K562 (cell line): ENCODE measurements around the gene KCNQ4. TPM values are rescaled to one million over a fixed set of nuclear protein-coding genes. Genes with fewer than 3 reads are reported as not detected.
A peak's percentile ranks its signal among the peaks of the same experiment; 100 is the strongest.

ENCODE experiments used
- ARNT ChIP-seq, 2 experiments: fragments of 450-650 bp; IDR thresholded peaks; 2 replicates each; pipeline ENCODE4 v1.6.1; 2016; ENCODE audit warnings: mild to moderate bottlenecking in 1 of 2
- CBFA2T2 ChIP-seq: fragments of 450-650 bp; conservative IDR thresholded peaks from 2 replicates; pipeline ENCODE4 v1.6.1; 2017; ENCODE audit warnings: mild to moderate bottlenecking
- CBX8 ChIP-seq: fragments of 200-600 bp; sonication (generic); IDR thresholded peaks from 2 replicates; pipeline ENCODE4 v1.6.1; 2012; ENCODE audit warnings: borderline replicate concordance, mixed run types, low read depth, mild to moderate bottlenecking, moderate library complexity, mixed read lengths, low read length, control low read depth, inconsistent platforms; ENCODE audit not compliant: poor library complexity, severe bottlenecking; ENCODE audit errors: extremely low read depth
- CXXC5 ChIP-seq: fragments of 250-450 bp; sonication (Bioruptor Pico); IDR thresholded peaks from 2 replicates; pipeline ENCODE4 v1.8.0; 2022; ENCODE audit warnings: inconsistent platforms, mild to moderate bottlenecking, moderate library complexity
- HDAC1 ChIP-seq, 2 experiments: fragments of 450-650 bp; IDR thresholded peaks; 2 replicates each; pipeline ENCODE4 v1.6.1; 2016 to 2017; ENCODE audit warnings: inconsistent platforms in 1 of 2, mild to moderate bottlenecking in 1 of 2, moderate library complexity in 1 of 2
- HDAC2 ChIP-seq: fragments of 450-650 bp; IDR thresholded peaks from 2 replicates; pipeline ENCODE4 v1.6.1; 2016; ENCODE audit warnings: mild to moderate bottlenecking
- KDM1A ChIP-seq, 2 experiments: fragments of 450-650 bp; IDR thresholded peaks; 2 replicates each; pipeline ENCODE4 v1.6.1; 2016; ENCODE audit warnings: mild to moderate bottlenecking in 2 of 2
- PREB ChIP-seq: sonication (generic); formaldehyde crosslinking; IDR thresholded peaks from 2 replicates; pipeline ENCODE4 v1.8.1; 2023; ENCODE audit warnings: mild to moderate bottlenecking, missing genetic modification reagents
- RAD21 ChIP-seq, 2 experiments: fragments of 250-450 bp in 1 of 2; fragments of 450-650 bp in 1 of 2; sonication (Bioruptor Pico) in 1 of 2; formaldehyde crosslinking in 1 of 2; IDR thresholded peaks in 1 of 2; conservative IDR thresholded peaks in 1 of 2; 2 replicates each; pipeline versions ENCODE4 v1.4.0 to v1.8.0; 2020 to 2022; ENCODE audit warnings: mild to moderate bottlenecking in 2 of 2, moderate library complexity in 1 of 2
- RBM39 ChIP-seq: fragments of 200-400 bp; formaldehyde crosslinking; optimal IDR thresholded peaks from 2 replicates; pipeline ENCODE3; 2018; ENCODE audit warnings: low read depth, low read length
- SOX6 ChIP-seq: fragments of 450-650 bp; IDR thresholded peaks from 2 replicates; pipeline ENCODE4 v1.6.1; 2014; ENCODE audit warnings: mild to moderate bottlenecking
- TARDBP ChIP-seq: fragments of 450-650 bp; IDR thresholded peaks from 2 replicates; pipeline ENCODE4 v1.6.1; 2016
- THAP12 ChIP-seq: fragments of 250-450 bp; sonication (Bioruptor Pico); IDR thresholded peaks from 2 replicates; pipeline ENCODE4 v1.9.0; 2021; ENCODE audit warnings: mild to moderate bottlenecking, inconsistent platforms
- ZNF12 ChIP-seq: sonication (generic); formaldehyde crosslinking; IDR thresholded peaks from 2 replicates; pipeline ENCODE4 v1.4.0; 2020; ENCODE audit warnings: mild to moderate bottlenecking, missing genetic modification reagents
- ZNF551 ChIP-seq: fragments of 250-450 bp; sonication (Bioruptor Pico); IDR thresholded peaks from 2 replicates; pipeline ENCODE4 v1.5.0; 2021; ENCODE audit warnings: mild to moderate bottlenecking, moderate library complexity
- ZSCAN29 ChIP-seq: fragments of 450-650 bp; IDR thresholded peaks from 2 replicates; pipeline ENCODE4 v1.6.1; 2017
- polyA plus RNA-seq, 8 experiments: library from polyadenylated mRNA; depleted of rRNA in 4 of 8; stranded (reverse) in 5 of 8; unstranded in 3 of 8; fragments of >200 nt; fragmentation: Nextera tagmentation in 2 of 8; fragmentation: Illumina TruSeq in 1 of 8; extraction: Ambion mirVana in 2 of 8; extraction: Trizol in 1 of 8; gene quantifications; 2 replicates each; pipeline versions ENCODE4 v1.2.1 to v1.2.3, GENCODE V29; 2011 to 2014; ENCODE audit warnings: inconsistent platforms in 1 of 8, missing spikeins in 1 of 8
- total RNA-seq, 7 experiments: library from RNA; depleted of rRNA in 6 of 7; stranded (reverse); fragments of >200 nt in 6 of 7; fragmentation: Illumina TruSeq in 2 of 7; extraction: Trizol in 2 of 7; gene quantifications; 2 replicates each; pipeline versions ENCODE4 v1.2.1 to v1.2.3, GENCODE V29; 2011 to 2021; ENCODE audit warnings: low replicate concordance in 1 of 7
- TF ChIP-seq, protein P1 (sequence below), 3 experiments: fragments of 200-800 bp in 1 of 3; fragments of 250-450 bp in 1 of 3; fragments of 450-650 bp in 1 of 3; sonication (Bioruptor Pico) in 1 of 3; sonication (Bioruptor generic) in 1 of 3; formaldehyde crosslinking in 1 of 3; IDR thresholded peaks; 2 replicates each; pipeline versions ENCODE4 v1.6.1 to v1.8.0; 2016 to 2022; ENCODE audit warnings: mild to moderate bottlenecking in 2 of 3, missing genetic modification characterization in 2 of 3, missing compliant biosample characterization in 1 of 3, moderate library complexity in 1 of 3

Gene KCNQ4
- total and polyA plus RNA-seq, 9 of the 15 experiments (the other 6 are each of a cell fraction or from before 2014, with no cell fraction given): 0.07 to 4.1 (median 0.79) TPM

- no peak for TF ChIP-seq THAP12 (CRISPR knock-in tag)
- TF ChIP-seq KDM1A (IDR thresholded peaks at IDR 0.05): peak in 1 of 2 experiments; percentile 8; a peak in 1 of 4 replicates
- 0 out of 4 replicates have a peak, but pooled peaks of 1 of the 2 experiments have one; percentile 43 for TF ChIP-seq ARNT (IDR thresholded peaks at IDR 0.05)
- TF ChIP-seq CXXC5 (CRISPR knock-in tag): no peak
- no peak for TF ChIP-seq ZNF12
- no peak for TF ChIP-seq RBM39
- peak in 1 of 2 experiments; percentile 58; a peak in 2 of 4 replicates for TF ChIP-seq HDAC1 (IDR thresholded peaks at IDR 0.05)
- TF ChIP-seq ZNF551 (CRISPR knock-in tag): no peak
- no peak for TF ChIP-seq TARDBP
- TF ChIP-seq RAD21 (CRISPR knock-in tag; conservative IDR thresholded peaks at IDR 0.05 in 1 of 2, IDR thresholded peaks at IDR 0.05 in 1 of 2): peak; percentile 90 to 94
- TF ChIP-seq, protein P1, sequence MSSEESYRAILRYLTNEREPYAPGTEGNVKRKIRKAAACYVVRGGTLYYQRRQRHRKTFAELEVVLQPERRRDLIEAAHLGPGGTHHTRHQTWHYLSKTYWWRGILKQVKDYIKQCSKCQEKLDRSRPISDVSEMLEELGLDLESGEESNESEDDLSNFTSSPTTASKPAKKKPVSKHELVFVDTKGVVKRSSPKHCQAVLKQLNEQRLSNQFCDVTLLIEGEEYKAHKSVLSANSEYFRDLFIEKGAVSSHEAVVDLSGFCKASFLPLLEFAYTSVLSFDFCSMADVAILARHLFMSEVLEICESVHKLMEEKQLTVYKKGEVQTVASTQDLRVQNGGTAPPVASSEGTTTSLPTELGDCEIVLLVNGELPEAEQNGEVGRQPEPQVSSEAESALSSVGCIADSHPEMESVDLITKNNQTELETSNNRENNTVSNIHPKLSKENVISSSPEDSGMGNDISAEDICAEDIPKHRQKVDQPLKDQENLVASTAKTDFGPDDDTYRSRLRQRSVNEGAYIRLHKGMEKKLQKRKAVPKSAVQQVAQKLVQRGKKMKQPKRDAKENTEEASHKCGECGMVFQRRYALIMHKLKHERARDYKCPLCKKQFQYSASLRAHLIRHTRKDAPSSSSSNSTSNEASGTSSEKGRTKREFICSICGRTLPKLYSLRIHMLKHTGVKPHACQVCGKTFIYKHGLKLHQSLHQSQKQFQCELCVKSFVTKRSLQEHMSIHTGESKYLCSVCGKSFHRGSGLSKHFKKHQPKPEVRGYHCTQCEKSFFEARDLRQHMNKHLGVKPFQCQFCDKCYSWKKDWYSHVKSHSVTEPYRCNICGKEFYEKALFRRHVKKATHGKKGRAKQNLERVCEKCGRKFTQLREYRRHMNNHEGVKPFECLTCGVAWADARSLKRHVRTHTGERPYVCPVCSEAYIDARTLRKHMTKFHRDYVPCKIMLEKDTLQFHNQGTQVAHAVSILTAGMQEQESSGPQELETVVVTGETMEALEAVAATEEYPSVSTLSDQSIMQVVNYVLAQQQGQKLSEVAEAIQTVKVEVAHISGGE (CRISPR knock-in tag; IDR thresholded peaks at IDR 0.05): 0 out of 6 replicates have a peak, but pooled peaks of 1 of the 3 experiments have one; percentile 17
- peak; percentile 89 for TF ChIP-seq HDAC2
- no peak for TF ChIP-seq CBX8
- TF ChIP-seq PREB: 0 out of 2 replicates have a peak, but pooled peaks have one; percentile 29
- TF ChIP-seq ZSCAN29: no peak; the same call in 1 of the 2 replicates
- TF ChIP-seq SOX6: peak; percentile 66
- TF ChIP-seq CBFA2T2: no peak
Measured at GRCh38 chr1:40774266-40774998, 9.2 kb upstream of the KCNQ4 start (continued).
